ENCODE results near the gene KCNMA1.
"Not testable (repeated sequence)": the region's sequence is repeated elsewhere in the genome, so short reads cannot be mapped to it uniquely, and the experiment has no call there.

The KCNMA1 gene

DNA sequence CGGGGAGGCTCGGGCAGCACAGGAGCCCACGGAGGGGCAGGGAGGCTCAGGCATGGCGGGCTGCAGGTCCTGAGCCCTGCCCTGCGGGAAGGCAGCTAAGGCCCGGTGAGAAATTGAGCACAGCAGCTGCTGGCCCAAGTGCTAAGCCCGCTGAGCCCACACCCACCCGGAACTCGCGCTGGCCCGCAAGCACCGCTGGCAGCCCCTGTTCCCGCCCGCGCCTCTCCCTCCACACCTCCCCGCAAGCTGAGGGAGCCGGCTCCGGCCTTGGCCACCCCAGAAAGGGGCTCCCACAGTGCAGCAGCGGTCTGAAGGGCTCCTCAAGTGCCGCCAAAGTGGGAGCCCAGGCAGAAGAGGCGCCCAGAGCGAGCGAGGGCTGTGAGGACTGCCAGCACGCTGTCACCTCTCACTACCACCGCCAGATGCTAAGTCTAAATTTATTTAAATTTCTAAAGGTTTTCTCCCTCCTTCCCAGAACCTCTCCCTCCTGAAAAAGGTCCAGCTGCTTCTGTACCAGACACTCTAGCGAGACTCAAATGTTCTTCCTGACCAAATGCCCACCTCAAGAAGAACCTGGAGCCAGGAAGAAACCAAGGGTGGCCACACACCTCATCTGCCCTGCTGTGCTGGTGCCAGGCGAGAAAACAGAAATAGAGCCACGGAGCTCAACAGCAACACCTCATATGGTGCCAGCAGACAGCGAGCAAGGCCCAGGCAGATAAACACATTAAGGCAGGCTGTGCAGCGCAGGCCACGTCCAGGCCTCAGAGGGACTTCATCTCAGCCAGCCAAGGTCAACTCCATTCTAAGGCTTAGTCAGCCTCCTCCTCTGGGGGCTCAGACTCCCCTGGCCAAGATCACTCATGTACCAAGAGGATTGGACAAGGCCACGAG, 47.0 kb downstream of the KCNMA1 start:
- DNase-seq (ENCODE audit: low read depth) = no peak
- TF ChIP-seq, protein P1, sequence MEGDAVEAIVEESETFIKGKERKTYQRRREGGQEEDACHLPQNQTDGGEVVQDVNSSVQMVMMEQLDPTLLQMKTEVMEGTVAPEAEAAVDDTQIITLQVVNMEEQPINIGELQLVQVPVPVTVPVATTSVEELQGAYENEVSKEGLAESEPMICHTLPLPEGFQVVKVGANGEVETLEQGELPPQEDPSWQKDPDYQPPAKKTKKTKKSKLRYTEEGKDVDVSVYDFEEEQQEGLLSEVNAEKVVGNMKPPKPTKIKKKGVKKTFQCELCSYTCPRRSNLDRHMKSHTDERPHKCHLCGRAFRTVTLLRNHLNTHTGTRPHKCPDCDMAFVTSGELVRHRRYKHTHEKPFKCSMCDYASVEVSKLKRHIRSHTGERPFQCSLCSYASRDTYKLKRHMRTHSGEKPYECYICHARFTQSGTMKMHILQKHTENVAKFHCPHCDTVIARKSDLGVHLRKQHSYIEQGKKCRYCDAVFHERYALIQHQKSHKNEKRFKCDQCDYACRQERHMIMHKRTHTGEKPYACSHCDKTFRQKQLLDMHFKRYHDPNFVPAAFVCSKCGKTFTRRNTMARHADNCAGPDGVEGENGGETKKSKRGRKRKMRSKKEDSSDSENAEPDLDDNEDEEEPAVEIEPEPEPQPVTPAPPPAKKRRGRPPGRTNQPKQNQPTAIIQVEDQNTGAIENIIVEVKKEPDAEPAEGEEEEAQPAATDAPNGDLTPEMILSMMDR (IDR thresholded peaks at IDR 0.05; ENCODE audit: control insufficient read depth, insufficient read depth, low read depth, low read length, missing control alignments) = no peak
- H3K4me3 ChIP-seq (ENCODE audit: control insufficient read depth, low read depth, low read length) = no peak overlapping the region

DNA sequence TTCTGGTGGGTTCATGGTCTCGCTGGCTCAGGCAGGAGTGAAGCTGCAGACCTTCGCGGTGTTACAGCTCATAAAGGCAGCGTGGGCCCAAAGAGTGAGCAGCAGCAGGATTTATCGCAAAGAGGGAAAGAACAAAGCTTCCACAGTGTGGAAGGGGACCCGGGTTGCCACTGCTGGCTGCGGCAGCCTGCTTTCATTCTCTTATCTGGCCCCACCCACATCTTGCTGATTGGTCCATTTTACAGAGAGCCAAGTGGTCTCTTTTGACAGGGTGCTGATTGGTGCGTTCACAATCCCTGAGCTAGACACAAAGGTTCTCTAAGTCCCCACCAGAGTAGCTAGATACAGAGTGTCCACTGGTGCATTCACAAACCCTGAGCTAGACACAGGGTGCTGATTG, 47.9 kb downstream of the KCNMA1 start:
- H3K4me3 ChIP-seq (ENCODE audit: control insufficient read depth, low read depth, low read length); DNase-seq (ENCODE audit: low read depth): not testable (repeated sequence)

DNA sequence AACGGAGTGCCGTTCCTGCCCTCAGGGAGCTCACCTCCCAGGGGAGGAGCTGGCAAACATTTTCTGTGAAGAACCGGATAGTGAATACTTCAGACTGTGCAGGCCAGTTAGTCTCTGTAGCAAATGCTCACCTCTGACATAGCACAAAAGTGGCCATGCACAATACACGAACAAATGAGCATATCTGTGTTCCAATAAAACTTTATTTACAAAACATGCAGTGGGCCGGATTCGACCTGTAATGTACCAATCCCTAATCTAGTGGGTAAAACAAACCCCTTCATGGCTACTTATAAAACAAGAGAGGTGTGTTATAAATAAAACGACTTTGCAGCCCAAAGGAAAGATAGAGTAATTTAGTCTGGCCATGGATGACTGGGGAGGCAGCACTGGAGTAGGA, 48.7 kb downstream of the KCNMA1 start:
- no peak overlapping the region for H3K4me3 ChIP-seq (ENCODE audit: control insufficient read depth, low read depth, low read length)
- TF ChIP-seq, protein P1 (IDR thresholded peaks at IDR 0.05; ENCODE audit: control insufficient read depth, insufficient read depth, low read depth, low read length, missing control alignments) = no peak
- no peak for DNase-seq (ENCODE audit: low read depth)

DNA sequence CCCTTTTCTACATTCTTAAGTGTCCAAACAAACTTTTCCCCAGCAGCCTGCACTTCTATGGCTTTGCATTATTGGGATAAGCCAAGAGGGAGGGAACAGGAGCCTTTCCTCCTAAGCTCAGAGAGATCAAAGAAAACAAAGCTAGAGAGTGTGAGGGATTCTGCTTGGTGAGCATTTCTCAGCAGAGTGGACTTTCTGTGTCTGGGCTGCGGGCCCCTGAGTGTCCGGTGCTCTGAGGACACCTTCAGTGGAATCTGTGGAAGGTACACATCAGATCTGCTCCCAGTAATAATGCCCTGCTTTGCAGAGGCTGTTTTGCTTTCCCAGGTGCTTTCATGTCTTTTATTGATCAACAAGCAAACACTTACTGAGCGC, 50.2 kb downstream of the KCNMA1 start:
- H3K4me3 ChIP-seq (ENCODE audit: control insufficient read depth, low read depth, low read length) = no peak overlapping the region
- DNase-seq (ENCODE audit: low read depth) = no peak
- TF ChIP-seq, protein P1 (IDR thresholded peaks at IDR 0.05; ENCODE audit: control insufficient read depth, insufficient read depth, low read depth, low read length, missing control alignments) = no peak

DNA sequence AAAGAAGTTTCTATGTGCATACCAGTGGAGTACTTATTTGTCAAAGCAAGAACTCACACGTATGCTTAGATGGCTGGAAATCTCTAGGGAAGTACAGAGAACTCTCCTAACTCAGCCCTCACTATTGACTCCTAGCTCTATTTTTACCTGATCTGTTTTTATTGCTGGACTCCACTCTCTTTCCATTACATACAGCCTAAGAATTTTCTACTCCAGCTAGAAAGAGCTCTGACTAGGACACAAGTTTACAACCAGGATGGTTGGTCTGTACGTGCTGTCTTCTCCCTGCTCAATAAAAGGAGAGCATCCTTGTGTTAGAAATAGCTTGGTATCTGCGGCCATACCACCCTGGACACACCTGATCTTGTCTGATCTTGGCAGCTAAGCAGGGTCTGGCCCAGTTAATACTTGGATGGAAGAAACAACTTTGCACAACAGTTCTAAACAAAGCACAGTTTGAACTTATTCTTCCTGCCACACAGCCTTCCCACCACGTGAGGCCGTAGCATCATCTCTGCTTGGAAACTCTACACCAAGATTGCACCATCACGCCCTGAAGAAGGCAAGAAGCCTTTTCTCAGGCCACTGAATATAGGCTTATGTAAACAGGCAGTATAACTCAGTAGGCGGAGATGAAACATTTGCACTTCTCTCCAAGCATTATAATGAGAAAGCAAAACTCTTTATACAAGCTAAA, 50.7 kb downstream of the KCNMA1 start:
- peak; percentile 86 for DNase-seq (ENCODE audit: low read depth)
- H3K4me3 ChIP-seq (ENCODE audit: control insufficient read depth, low read depth, low read length) = no peak overlapping the region
- TF ChIP-seq, protein P1 (IDR thresholded peaks at IDR 0.05; ENCODE audit: control insufficient read depth, insufficient read depth, low read depth, low read length, missing control alignments) = no peak

DNA sequence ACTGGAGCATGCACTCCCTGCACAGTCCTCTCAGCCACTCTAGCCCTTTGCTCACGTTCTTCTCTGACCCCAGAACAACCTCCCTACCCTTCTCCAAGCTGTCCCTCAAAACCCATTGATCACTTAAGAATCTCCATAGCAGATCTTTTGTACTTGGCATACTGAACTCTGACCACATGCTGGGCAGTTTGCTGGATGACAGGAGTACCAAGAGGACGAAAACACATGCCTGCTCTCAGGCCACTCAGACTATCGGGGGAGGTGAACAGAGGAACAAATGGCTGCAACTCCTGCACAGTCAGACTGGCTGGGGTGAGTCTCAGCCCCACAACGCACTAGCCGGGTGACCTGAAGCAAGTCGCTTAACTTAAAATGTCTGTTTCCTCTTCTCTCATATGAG, 52.7 kb downstream of the KCNMA1 start:
- DNase-seq (ENCODE audit: low read depth) = no peak
- H3K4me3 ChIP-seq (ENCODE audit: control insufficient read depth, low read depth, low read length) = no peak overlapping the region
- TF ChIP-seq, protein P1 (IDR thresholded peaks at IDR 0.05; ENCODE audit: control insufficient read depth, insufficient read depth, low read depth, low read length, missing control alignments) = no peak

DNA sequence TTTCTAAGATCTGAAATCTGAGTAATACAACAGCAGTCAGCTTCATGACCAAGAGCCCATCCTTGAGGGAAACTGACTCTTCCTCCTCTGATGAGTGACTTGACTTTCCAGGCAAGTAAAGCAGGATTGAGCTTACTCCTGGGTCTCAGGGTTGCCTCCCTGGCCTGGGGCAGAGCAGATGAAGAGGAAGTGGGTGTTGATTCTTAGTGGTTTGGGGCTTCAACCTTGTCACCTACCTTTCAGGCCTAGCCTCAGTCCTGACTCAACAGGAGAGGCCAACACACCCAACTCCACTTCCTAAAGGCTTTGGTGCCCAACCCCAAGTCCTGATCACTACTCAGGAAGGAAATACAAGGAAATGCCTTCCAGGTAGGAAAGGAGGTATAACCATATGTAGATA, 54.1 kb downstream of the KCNMA1 start:
- TF ChIP-seq, protein P1 (IDR thresholded peaks at IDR 0.05; ENCODE audit: control insufficient read depth, insufficient read depth, low read depth, low read length, missing control alignments) = no peak
- H3K4me3 ChIP-seq (ENCODE audit: control insufficient read depth, low read depth, low read length) = no peak overlapping the region
- DNase-seq (ENCODE audit: low read depth) = no peak
